PC-3 (cell line): ENCODE results near the gene TSPYL2.

Experiments used
- EZH2 ChIP-seq: fragments of 300-600 bp; sonication (generic); IDR thresholded peaks from one replicate; pipeline ENCODE4 v1.6.1; 2017; ENCODE audit warnings: antibody characterized with exemption, mild to moderate bottlenecking, low read length; ENCODE audit not compliant: unreplicated experiment
- TF ChIP-seq, protein P1 (sequence below): fragments of 300-600 bp; sonication (generic); conservative IDR thresholded peaks from 2 replicates; pipeline ENCODE4 v1.5.1; 2017; ENCODE audit warnings: antibody characterized with exemption, low read depth, mild to moderate bottlenecking, low read length

DNA sequence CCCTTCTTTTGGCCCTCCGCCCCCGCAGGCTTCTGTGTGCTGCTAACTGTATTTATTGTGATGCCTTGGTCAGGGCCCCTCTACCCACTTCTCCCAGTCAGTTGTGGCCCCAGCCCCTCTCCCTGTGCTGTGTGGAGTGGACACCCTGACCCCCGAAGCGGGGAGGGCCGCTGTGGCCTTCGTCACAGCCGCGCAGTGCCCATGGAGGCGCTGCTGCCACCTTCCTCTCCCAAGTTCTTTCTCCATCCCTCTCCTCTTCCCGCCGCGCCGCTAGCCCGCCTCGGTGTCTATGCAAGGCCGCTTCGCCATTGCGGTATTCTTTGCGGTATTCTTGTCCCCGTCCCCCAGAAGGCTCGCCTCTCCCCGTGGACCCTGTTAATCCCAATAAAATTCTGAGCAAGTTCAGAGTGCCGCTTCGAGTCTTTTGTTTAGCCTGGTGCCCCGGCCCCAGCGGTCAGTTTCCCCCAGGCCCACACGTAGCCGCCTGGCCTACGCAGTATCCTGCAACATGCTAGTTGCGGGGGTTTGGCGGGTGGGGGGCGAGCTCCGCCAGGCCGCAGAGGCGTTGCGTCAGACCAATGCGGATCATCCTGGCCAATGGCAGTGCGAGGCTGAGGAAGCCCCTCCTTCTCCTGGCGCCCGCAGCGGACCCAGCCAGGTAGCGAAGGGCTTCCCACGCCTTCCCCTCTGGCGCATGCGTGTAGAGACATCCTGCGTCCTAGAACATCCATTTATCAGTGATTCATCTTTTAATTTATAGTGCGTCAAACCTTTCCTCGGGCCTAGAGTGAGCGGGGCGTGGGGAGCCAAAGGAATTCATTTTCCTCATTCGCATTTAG is 6.2 kb downstream of the TSPYL2 start:
- TF ChIP-seq, protein P1, sequence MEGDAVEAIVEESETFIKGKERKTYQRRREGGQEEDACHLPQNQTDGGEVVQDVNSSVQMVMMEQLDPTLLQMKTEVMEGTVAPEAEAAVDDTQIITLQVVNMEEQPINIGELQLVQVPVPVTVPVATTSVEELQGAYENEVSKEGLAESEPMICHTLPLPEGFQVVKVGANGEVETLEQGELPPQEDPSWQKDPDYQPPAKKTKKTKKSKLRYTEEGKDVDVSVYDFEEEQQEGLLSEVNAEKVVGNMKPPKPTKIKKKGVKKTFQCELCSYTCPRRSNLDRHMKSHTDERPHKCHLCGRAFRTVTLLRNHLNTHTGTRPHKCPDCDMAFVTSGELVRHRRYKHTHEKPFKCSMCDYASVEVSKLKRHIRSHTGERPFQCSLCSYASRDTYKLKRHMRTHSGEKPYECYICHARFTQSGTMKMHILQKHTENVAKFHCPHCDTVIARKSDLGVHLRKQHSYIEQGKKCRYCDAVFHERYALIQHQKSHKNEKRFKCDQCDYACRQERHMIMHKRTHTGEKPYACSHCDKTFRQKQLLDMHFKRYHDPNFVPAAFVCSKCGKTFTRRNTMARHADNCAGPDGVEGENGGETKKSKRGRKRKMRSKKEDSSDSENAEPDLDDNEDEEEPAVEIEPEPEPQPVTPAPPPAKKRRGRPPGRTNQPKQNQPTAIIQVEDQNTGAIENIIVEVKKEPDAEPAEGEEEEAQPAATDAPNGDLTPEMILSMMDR: no peak
- TF ChIP-seq EZH2: no peak
